Measurements from ENCODE around the gene TLE2.

GRCh38 chr19:3048190-3048533, 19.1 kb upstream of the TLE2 start:
- no peak for TF ChIP-seq CTCF (IDR thresholded peaks at IDR 0.05; ENCODE audit: low read depth, low read length)
- no peak for TF ChIP-seq EZH2phosphoT487 (IDR thresholded peaks at IDR 0.05; ENCODE audit: low read depth)

All from OCI-LY3 (cell line).